Thyroid gland (tissue), 4 donors: ENCODE measurements around the gene H2AZ1.

Experiments
- CTCF ChIP-seq, 6 experiments: fragments of 200-600 bp in 3 of 6; fragments of 450-650 bp in 3 of 6; sonication (generic) in 3 of 6; IDR thresholded peaks; one replicate each; pipeline ENCODE4 v1.5.1; 2016 to 2019; ENCODE audit warnings: antibody characterized with exemption in 6 of 6, mild to moderate bottlenecking in 2 of 6, inconsistent platforms in 1 of 6, moderate library complexity in 1 of 6
- POLR2A ChIP-seq, 2 donors: fragments of 450-650 bp; IDR thresholded peaks; one replicate each; pipeline ENCODE4 v1.6.1; 2017; ENCODE audit warnings: antibody characterized with exemption in 2 of 2, mild to moderate bottlenecking in 2 of 2, moderate library complexity in 1 of 2

- TF ChIP-seq CTCF (IDR thresholded peaks at IDR 0.05), result no peak
- TF ChIP-seq POLR2A (IDR thresholded peaks at IDR 0.05), result no peak
Observed at GRCh38 chr4:99965674-99966350, 15.7 kb upstream of the H2AZ1 start.
